OCI-M1 (cell line): ENCODE measurements around the gene DSN1.

ENCODE experiments used
- DNase-seq: peaks from one replicate; lab custom pipeline; 2025; lab: John Stamatoyannopoulos, UW

DSN1 gene

DNA sequence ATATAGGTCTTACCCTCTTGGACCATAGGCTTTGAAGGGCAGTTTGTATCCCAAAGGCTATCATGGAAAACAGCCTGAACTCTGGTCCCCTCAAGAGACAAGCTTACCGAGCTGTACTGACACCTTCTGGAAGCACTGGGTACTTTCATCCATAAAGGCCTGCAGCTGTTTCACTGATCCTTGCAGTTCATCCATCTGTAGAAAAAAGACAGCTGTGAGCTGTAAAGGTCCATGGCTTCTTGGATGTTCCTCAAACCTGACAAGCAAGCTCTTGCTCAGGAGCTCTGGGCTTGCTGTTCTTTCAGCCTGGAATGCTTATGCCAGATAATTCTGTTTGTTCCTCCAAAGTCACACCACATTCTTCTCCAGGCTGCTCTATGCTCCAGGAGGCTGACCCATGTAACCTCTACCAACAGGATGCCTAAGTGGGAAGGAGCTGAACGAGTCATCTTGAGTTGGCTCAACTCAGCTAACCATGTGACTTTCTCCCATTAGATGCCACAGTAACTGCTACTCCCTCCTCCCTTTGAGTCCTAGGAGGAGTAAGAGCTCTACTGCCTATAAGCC, 18.8 kb downstream of the DSN1 start:
- peak; percentile 75 for DNase-seq

- DNase-seq = no peak
Observed at GRCh38 chr20:36752582-36752981, 21.0 kb downstream of the DSN1 start.

DNA sequence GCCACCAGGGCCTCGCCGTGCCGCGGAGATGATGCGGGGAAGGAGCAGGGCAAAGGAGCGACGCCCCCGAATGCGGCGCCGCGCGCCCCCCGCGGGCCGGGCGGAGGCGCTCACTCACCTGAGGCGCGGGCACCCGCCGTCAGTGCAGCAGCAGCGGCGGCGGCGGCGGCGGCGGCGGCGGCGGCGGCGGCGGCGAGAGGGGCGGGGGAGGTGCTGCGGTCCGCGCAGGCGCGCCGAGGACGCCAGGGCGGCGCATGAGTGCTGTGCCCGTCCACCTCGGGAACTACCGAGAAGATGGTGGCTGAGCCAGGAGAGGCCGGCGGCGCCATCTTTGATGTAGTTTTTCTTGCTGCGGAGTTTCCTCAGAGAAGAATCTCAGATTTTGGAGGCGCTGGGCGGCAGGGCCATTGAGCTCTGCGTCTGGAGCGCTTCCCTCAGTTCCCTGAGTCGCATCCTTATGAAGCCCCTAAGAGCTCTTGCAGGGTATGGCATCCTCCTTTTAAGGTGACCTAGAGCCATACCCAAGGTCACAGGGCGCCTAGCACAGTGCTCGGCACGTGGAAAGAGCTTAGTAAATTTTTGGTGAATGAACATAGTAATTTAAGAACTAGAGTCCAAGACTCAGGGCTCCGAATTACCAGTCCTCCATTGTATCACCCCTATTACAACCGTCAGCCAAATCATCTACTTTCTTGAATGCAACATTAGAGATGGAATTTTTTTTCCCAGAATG, 27.5 kb downstream of the DSN1 start, which contains the start of gene NDRG3:
TSS of gene NDRG3 (minus strand) at position 164 of the 733 bp plus-strand sequence. CDS start 24,355 bp downstream, outside the sequence.
- peak; percentile 95 for DNase-seq

DNA sequence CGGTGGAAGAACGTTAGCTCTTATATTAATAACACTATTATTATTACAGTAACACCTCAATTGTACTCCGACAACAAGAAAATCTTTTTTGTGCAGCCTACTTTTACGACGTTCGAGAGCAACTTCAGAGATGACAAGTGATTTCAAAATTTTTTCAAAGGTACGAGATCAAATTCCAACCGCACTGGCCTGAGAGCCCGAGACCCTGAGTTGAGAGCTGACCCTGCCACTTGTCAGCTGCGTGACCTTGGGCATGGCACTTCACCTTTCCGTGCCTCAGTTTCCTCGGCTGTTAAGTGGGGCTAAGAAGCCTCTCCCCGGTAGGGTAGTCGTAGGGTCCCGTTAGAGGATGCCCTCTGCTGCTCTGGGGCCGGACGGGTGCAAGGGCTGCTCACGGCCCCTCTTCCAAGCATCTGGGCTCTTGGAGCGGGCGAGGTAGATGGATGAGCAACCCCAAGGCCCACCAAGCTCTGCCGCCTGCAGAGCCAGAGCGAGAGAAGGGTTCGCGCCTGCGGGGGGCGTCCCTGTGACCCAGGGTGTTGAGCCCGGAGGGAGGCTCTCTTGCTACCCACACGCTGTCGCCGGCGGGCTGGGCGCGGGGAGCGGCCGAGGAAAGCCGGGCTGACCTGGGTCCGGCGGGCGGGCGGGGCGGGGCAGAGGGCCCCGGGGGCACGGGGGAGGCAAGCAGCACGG, 28.2 kb downstream of the DSN1 start:
- peak; percentile 26 for DNase-seq

GRCh38 chr20:36744764-36745191, 28.8 kb downstream of the DSN1 start:
- DNase-seq = no peak

DNA sequence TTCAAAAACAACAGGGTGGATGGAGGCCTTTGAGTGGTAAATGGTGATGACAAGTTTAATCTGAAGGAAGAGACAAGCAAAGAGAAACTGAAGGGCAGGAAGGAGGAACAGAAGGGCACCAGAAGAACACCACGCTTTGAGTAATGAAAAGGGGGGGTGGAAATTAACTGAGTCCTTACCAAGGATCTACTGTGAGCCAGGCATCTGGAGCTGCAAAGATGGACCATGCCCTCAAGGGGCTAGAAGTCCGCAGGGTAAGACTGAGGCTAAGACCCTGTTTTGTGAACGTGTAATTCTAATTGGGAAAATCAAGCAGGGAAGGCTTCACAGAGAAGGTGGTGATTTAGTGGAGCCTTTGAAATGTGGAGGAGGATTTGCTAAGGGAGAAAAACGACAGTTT, 29.3 kb downstream of the DSN1 start:
- DNase-seq = no peak

GRCh38 chr20:36742558-36742957, 31.0 kb downstream of the DSN1 start:
- DNase-seq = no peak

- no peak for DNase-seq
Observed at GRCh38 chr20:36741072-36741471, 32.5 kb downstream of the DSN1 start.

DNA sequence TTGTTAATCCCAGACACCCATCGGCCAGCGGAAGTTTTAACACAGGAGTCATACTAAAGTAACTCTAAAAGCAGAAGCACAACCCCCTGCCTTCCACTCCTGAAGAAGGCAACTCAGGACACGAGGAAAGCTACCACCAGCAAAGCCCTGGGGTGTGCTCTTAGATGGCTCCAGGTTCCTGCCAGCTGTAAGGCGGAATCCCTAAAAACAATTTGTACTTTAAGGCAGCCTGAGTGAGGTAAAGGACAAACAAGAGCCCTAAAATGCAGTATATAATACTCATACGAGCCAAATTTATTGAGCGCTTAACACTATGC, 36.4 kb downstream of the DSN1 start:
- DNase-seq = no peak

- DNase-seq = no peak
Observed at GRCh38 chr20:36736451-36737182, 36.9 kb downstream of the DSN1 start.

DNA sequence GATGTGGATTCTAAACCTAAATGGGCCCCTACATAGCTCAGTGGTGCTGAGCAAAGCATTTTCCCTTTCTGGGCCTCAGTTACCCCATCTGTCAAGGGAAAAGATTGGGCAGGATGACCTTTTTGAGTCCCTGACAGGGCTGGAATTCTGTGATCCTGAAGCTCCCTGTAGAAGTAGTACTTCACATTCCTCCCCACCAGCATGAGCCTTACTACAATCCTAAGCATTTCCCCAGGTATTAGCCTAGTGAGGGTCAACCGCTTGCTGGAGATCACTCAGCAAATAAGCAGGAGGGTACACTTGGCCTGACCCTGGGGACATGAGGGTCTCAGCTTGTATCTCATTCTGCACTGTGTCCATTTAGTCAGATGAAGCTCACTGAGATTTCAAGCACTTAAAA, 41.1 kb downstream of the DSN1 start:
- no peak for DNase-seq

- DNase-seq = peak; percentile 27
Observed at GRCh38 chr20:36728986-36729385, 44.6 kb downstream of the DSN1 start.

GRCh38 chr20:36726168-36726567, 47.4 kb downstream of the DSN1 start:
- DNase-seq = no peak

DNA sequence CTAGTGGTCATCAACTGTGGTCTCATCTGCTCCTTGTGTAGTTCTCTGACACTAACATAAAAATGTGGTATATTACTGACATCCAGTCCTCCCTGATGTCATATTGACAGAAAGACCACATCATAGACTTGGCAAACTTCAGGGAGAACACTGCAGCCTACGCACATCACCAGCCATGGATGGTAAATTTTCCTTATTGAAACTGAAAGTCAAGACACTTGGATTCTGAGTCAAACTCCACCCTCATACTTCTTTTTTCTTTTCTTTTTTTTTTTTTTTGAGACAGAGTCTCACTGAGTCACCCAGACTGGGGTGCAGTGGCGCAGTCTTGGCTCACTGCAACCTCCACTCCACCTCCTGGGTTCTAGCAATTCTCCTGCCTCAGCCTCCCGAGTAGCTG, 53.1 kb downstream of the DSN1 start:
- DNase-seq = no peak

DNA sequence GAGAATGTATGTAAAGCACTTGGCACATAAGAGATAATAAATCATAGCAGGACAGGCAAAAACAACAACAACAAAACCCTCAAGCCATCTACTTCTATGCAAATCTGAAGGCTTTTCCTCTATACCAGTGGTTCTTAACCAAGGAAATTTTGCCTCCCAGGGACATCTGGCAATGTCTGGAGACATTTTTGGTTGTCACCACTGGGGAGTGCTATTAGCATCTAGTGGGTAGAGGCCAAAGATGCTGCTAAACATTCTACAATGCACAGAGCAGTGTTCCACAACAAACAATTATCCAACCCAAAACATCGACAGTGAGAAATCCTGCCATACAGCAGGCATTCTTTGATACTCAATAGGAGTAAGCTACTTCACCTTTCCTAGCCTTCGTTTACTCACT, 55.9 kb downstream of the DSN1 start:
- DNase-seq = peak; percentile 58

DNA sequence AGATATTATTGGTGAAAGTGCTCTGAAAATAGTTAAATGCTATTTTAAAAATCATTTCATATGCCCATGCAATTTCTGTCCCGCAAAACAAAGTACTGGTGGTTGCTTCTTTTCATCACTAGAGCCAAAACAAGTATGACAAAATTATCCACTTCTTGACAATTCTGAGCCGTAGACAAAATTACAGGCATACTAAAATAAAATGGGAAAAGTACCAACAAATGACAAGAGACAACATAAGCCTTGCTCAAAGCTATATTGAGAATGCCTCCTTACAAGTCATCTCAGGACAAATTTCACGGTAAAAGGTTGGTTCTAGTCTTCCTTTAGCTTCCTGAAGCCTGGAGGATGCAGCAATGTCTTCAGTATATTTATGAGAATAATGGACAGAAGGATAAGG, 56.5 kb downstream of the DSN1 start:
- DNase-seq = no peak

DNA sequence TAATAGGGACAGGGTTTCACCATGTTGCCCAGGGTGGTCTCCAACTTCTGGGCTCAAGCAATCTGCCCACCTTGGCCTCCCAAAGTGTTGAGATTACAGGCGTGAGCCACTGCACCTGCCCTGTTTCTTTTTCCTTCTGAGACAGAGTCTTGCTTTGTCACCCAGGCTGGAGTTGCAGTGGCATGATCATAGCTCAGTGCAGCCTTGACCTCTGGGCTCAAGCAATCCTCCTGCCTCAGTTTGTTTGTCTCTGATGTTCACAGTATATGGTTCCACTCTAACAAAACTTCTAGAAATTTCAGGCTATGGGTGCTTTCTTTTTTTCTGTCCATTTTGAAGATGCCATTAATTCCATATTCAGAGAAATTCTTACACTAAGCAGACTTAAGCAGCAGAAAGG, 60.8 kb downstream of the DSN1 start:
- DNase-seq = no peak

DNA sequence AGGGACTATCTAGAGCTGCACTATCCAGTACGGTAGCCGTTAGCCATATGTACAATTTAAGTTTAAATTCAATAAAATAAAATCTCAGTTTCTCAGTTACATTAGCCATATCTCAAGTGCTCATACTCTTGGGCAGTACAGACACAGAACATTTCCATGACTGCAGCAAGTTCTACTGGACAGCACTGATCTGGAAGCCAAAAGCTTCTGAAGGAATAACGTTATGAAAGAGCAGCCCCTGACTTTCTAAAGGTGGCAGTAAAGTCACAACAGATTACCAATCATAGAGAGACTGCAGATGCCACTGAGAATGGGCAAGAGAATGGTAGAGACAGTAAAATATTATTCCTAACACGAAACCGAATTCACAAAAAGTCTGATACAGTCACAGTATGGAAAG, 64.4 kb downstream of the DSN1 start:
- DNase-seq = no peak

DNA sequence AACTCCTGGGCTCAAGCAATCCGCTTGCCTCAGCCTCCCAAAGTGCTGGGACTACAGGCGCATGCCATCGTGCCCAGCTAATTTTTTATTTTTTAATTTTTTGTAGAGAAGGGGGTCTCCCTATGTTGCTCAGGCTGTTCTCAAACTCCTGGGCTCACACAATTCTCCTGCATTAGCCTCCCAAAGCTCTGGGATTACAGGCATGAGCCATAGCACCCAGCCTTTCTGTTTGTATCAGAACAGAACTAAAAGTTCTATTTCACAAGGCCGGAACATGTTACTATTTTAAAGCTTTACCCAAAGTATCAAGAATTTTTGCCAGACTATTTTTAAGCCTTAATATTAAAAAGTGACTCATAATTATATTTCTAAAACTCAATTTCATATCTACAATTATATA, 70.0 kb downstream of the DSN1 start:
- DNase-seq = no peak
